Tibial artery (tissue), 4 donors: ENCODE data around the gene TMCO1.

Experiments
- DNase-seq, 2 donors: peaks; one replicate each; pipeline ENCODE4 v3.0.0-alpha.2; 2019
- H3K27ac ChIP-seq, 2 donors: fragments of 200-600 bp; sonication (generic) in 1 of 2; 1 replicate in 1 of 2; 2 replicates in 1 of 2; pipeline ENCODE4 v1.5.1; 2018 to 2019; ENCODE audit warnings: mild to moderate bottlenecking in 1 of 2
- H3K27me3 ChIP-seq, 2 donors: fragments of 200-600 bp; sonication (generic) in 1 of 2; one replicate each; pipeline versions ENCODE4 v1.5.1 to v1.6.0; 2016 to 2019
- H3K36me3 ChIP-seq, 3 donors: fragments of 200-600 bp; sonication (generic) in 2 of 3; one replicate each; pipeline ENCODE4 v1.5.1; 2016 to 2019; ENCODE audit warnings: mild to moderate bottlenecking in 2 of 3
- H3K4me1 ChIP-seq, 4 donors: fragments of 200-600 bp; sonication (generic) in 2 of 4; 1 replicate in 3 of 4; 2 replicates in 1 of 4; pipeline ENCODE4 v1.5.1; 2016 to 2019
- H3K4me3 ChIP-seq, 2 donors: fragments of 200-600 bp; sonication (generic) in 1 of 2; 1 replicate in 1 of 2; 2 replicates in 1 of 2; pipeline ENCODE4 v1.5.1; 2018 to 2019; ENCODE audit warnings: mild to moderate bottlenecking in 2 of 2
- H3K9me3 ChIP-seq, 3 donors: fragments of 200-600 bp; sonication (generic) in 1 of 3; one replicate each; pipeline ENCODE4 v1.5.1; 2016 to 2019
- intact Hi-C: fragments of 100-400 bp; cut with DNase I; formaldehyde crosslinking; loops from one replicate; pipeline ENCODE4 v1.15.0; 2023; ENCODE audit warnings: low total_unique reads
- TF ChIP-seq, protein P1 (sequence below), 2 experiments: fragments of 200-600 bp in 1 of 2; fragments of 450-650 bp in 1 of 2; IDR thresholded peaks; one replicate each; pipeline ENCODE4 v1.5.1; 2017 to 2019; ENCODE audit warnings: antibody characterized with exemption in 2 of 2, mild to moderate bottlenecking in 1 of 2, moderate library complexity in 1 of 2

The TMCO1 gene

DNA sequence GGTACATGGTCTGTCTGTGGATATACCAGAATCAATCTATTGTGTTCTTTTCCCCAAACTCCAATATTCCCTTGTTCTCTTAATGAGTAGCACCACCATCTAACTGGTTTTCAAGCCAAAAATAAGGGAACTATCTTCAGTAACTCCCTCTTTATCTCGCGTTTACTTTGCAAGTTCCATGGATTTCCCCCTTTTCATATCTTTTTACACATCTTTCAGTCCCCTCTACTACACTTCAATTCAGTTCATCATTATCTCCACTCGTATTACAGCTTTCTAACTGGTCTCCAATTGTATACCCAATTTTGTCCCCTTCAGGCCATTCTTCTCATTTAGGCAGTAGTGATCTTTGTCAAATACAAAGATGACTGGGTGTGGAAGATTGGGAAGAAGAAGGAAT is 4.1 kb upstream of the TMCO1 start:
- Histone ChIP-seq H3K36me3 (peaks cover 0 to 13% (median 0%) of the 10 kb centered on the region in 3 donors), H3K9me3 (no peaks in the 10 kb centered on the region), H3K4me1 (peaks cover 0 to 24% (median 12%) of the 10 kb centered on the region in 4 donors), H3K27ac (no peak overlapping the region), H3K4me3 (no peak overlapping the region), H3K27me3 (no peaks in the 10 kb centered on the region)
- TF ChIP-seq, protein P1, sequence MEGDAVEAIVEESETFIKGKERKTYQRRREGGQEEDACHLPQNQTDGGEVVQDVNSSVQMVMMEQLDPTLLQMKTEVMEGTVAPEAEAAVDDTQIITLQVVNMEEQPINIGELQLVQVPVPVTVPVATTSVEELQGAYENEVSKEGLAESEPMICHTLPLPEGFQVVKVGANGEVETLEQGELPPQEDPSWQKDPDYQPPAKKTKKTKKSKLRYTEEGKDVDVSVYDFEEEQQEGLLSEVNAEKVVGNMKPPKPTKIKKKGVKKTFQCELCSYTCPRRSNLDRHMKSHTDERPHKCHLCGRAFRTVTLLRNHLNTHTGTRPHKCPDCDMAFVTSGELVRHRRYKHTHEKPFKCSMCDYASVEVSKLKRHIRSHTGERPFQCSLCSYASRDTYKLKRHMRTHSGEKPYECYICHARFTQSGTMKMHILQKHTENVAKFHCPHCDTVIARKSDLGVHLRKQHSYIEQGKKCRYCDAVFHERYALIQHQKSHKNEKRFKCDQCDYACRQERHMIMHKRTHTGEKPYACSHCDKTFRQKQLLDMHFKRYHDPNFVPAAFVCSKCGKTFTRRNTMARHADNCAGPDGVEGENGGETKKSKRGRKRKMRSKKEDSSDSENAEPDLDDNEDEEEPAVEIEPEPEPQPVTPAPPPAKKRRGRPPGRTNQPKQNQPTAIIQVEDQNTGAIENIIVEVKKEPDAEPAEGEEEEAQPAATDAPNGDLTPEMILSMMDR (IDR thresholded peaks at IDR 0.05) = no peak
- intact Hi-C loops = loop anchor here (5.0 kb wide), 1 partner anchor 125 kb away; no protein-coding TSS in a partner anchor
- no peak for DNase-seq

DNA sequence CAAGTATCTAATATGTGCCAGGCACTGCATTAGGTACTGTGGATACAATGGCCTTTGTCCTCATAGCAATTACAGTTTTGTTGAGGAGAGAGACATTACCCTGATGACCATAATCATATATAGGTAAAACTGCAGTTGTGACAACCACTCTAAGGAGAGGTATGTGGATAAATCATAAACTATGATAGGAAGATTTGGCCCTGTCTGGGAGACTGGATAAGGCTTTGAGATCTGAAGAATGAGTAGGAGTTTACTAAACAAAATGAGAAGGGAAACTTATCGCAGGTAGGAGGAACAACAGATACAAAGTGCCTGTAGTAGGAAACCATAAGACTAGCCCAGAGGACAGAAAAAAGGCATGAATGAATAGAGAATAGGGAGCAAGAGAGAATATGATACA is 4.4 kb downstream of the TMCO1 start:
- intact Hi-C loops = loop anchor here (10.0 kb wide), 1 partner anchor 129 kb away; the partner anchor contains the start of gene MGST3
- no peak for DNase-seq
- no peak overlapping the region for H3K27ac ChIP-seq
- no peaks in the 10 kb centered on the region for H3K27me3 ChIP-seq
- TF ChIP-seq, protein P1 (IDR thresholded peaks at IDR 0.05) = no peak
- H3K4me3 ChIP-seq = no peak overlapping the region
- peaks cover 12 to 45% (median 24%) of the 10 kb centered on the region in 3 donors for H3K36me3 ChIP-seq
- H3K4me1 ChIP-seq = peaks cover 0 to 33% (median 9%) of the 10 kb centered on the region in 4 donors
- no peaks in the 10 kb centered on the region for H3K9me3 ChIP-seq

DNA sequence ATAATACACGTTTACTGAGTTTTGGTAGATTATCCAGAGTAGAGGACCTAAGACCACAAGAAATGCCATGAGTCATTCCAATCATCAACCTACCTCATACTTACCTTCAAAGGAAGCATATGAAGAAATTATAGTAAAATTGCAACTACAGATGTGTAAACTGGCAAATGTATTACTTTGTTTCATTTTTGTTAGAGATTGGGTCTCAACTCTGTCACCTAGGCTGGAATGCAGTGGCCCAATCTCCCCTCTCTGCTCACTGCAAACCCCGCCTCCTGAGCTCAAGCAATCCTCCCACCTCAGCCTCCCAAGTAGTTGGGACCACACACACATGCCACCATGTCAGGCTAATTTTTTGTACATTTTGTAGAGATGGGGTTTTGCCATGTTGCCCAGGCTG is 5.2 kb downstream of the TMCO1 start:
- no peak for DNase-seq

DNA sequence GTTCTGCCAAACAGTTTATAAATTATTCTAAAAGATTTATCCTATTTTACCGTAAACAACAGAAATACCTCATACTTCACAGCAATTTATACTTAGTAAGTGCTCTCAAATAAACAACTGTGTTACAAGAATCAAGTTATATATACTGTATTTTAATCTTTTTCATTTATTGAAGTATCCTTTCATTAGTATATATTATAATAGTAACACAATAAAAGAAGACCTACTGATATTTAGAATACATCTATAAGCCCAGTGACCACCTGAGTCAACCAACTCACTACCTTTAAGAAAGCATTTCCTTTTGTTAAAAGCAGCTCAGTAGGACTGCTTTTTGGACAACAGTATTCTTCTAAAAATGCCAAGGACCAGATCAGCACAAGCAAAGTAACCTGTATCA is 5.9 kb downstream of the TMCO1 start:
- H3K27ac ChIP-seq = no peak overlapping the region
- DNase-seq = no peak
- TF ChIP-seq, protein P1 (IDR thresholded peaks at IDR 0.05) = no peak
- no peak overlapping the region for H3K4me3 ChIP-seq
- intact Hi-C loops = loop anchor here (10.0 kb wide), 1 partner anchor 128 kb away; the partner anchor contains the start of gene MGST3
- H3K9me3 ChIP-seq = no peaks in the 10 kb centered on the region
- H3K27me3 ChIP-seq = no peaks in the 10 kb centered on the region
- peaks cover 0 to 27% (median 6%) of the 10 kb centered on the region in 4 donors for H3K4me1 ChIP-seq
- peaks cover 19 to 52% (median 30%) of the 10 kb centered on the region in 3 donors for H3K36me3 ChIP-seq

More for the DNA sequence above, 5.2 kb downstream of the TMCO1 start:
- H3K4me3 ChIP-seq = no peak overlapping the region
- peaks cover 12 to 45% (median 24%) of the 10 kb centered on the region in 3 donors for H3K36me3 ChIP-seq
- no peaks in the 10 kb centered on the region for H3K9me3 ChIP-seq
- H3K4me1 ChIP-seq = peaks cover 0 to 33% (median 9%) of the 10 kb centered on the region in 4 donors
- no peaks in the 10 kb centered on the region for H3K27me3 ChIP-seq
- intact Hi-C loops = loop anchor here (10.0 kb wide), 1 partner anchor 129 kb away; the partner anchor contains the start of gene MGST3
- TF ChIP-seq, protein P1 (IDR thresholded peaks at IDR 0.05) = no peak
- no peak overlapping the region for H3K27ac ChIP-seq

DNA sequence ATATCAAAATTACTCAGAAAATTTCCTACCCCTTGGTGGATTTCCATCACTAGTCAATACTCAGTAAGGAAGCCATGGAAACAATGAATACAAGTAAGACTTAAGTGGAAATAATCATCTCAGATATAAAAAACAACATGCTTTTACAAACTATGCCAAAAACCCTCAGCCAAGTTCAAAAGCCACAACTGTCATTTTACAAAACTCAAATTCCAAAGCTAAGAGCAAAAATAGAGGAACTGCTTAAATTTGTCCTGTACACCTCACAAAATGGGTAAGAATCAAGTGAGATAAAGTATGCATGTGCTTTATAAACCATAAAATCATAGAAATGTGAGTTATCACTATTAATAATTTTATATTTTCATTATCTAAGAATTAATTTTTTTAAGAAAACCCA is 9.6 kb downstream of the TMCO1 start:
- intact Hi-C loops = no loop called here
- H3K4me3 ChIP-seq = no peak overlapping the region
- H3K27ac ChIP-seq = no peak overlapping the region
- H3K27me3 ChIP-seq = no peaks in the 10 kb centered on the region
- DNase-seq = no peak
- TF ChIP-seq, protein P1 (IDR thresholded peaks at IDR 0.05) = no peak
- peaks cover 10 to 36% (median 16%) of the 10 kb centered on the region in 3 donors for H3K36me3 ChIP-seq
- H3K4me1 ChIP-seq = no peaks in the 10 kb centered on the region
- H3K9me3 ChIP-seq = no peaks in the 10 kb centered on the region
